ENCODE measurements around the gene PRMT2.

GRCh38 chr21:46656820-46657219, 21.3 kb downstream of the PRMT2 start:
- TF ChIP-seq, protein P1, sequence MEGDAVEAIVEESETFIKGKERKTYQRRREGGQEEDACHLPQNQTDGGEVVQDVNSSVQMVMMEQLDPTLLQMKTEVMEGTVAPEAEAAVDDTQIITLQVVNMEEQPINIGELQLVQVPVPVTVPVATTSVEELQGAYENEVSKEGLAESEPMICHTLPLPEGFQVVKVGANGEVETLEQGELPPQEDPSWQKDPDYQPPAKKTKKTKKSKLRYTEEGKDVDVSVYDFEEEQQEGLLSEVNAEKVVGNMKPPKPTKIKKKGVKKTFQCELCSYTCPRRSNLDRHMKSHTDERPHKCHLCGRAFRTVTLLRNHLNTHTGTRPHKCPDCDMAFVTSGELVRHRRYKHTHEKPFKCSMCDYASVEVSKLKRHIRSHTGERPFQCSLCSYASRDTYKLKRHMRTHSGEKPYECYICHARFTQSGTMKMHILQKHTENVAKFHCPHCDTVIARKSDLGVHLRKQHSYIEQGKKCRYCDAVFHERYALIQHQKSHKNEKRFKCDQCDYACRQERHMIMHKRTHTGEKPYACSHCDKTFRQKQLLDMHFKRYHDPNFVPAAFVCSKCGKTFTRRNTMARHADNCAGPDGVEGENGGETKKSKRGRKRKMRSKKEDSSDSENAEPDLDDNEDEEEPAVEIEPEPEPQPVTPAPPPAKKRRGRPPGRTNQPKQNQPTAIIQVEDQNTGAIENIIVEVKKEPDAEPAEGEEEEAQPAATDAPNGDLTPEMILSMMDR (IDR thresholded peaks at IDR 0.05) = no peak
- TF ChIP-seq POLR2AphosphoS5 (IDR thresholded peaks at IDR 0.05) (no peak), EP300 (IDR thresholded peaks at IDR 0.05) (no peak), POLR2A (IDR thresholded peaks at IDR 0.05) (no peak)
